K562 (cell line): ENCODE measurements around the gene NUFIP2. TPM values are rescaled to one million over a fixed set of nuclear protein-coding genes. Genes with fewer than 3 reads are reported as not detected.
A peak's percentile ranks its signal among the peaks of the same experiment; 100 is the strongest.

Source experiments
- AFF1 ChIP-seq, 2 experiments: fragments of 450-650 bp; IDR thresholded peaks; 2 replicates each; pipeline ENCODE4 v1.6.1; 2018; ENCODE audit warnings: mild to moderate bottlenecking in 2 of 2, low read depth in 1 of 2; ENCODE audit not compliant: partially characterized antibody in 2 of 2
- BCOR ChIP-seq: fragments of 450-650 bp; IDR thresholded peaks from 2 replicates; pipeline ENCODE4 v1.6.1; 2016
- BDP1 ChIP-seq: IDR thresholded peaks from 3 replicates; pipeline ENCODE4 v1.6.1; 2011; ENCODE audit not compliant: insufficient read length, insufficient read depth
- C11orf30 ChIP-seq: fragments of 450-650 bp; IDR thresholded peaks from 2 replicates; pipeline ENCODE4 v1.6.1; 2016; ENCODE audit warnings: low read depth, mild to moderate bottlenecking
- CEBPB ChIP-seq: fragments of 450-650 bp; IDR thresholded peaks from 2 replicates; pipeline ENCODE4 v1.6.1; 2016; ENCODE audit warnings: missing genetic modification characterization, missing compliant biosample characterization
- CHD2 ChIP-seq: IDR thresholded peaks from 2 replicates; pipeline ENCODE4 v1.6.1; 2011; ENCODE audit warnings: low read depth, low read length
- CREBBP ChIP-seq: IDR thresholded peaks from one replicate; pipeline ENCODE4 v1.6.1; 2012; ENCODE audit warnings: low read depth, mild to moderate bottlenecking, control low read depth, inconsistent platforms, low read length
- DMBX1 ChIP-seq: fragments of 250-450 bp; sonication (Bioruptor Pico); IDR thresholded peaks from 2 replicates; pipeline ENCODE4 v1.8.0; 2022; ENCODE audit warnings: inconsistent platforms, mild to moderate bottlenecking, moderate library complexity, borderline replicate concordance
- E2F1 ChIP-seq: sonication (generic); formaldehyde crosslinking; IDR thresholded peaks from 2 replicates; pipeline ENCODE4 v1.8.1; 2023; ENCODE audit warnings: mild to moderate bottlenecking, missing genetic modification reagents, moderate library complexity
- FOXP1 ChIP-seq: sonication (generic); formaldehyde crosslinking; IDR thresholded peaks from 2 replicates; pipeline ENCODE4 v1.8.0; 2022; ENCODE audit warnings: mild to moderate bottlenecking, missing genetic modification reagents
- HCFC1 ChIP-seq: IDR thresholded peaks from 2 replicates; pipeline ENCODE4 v1.6.1; 2012; ENCODE audit warnings: low read depth, low read length, improper control_type of control experiment
- MAFG ChIP-seq: fragments of 450-650 bp; conservative IDR thresholded peaks from 2 replicates; pipeline ENCODE4 v1.6.1; 2016; ENCODE audit warnings: missing genetic modification characterization, missing compliant biosample characterization
- NR2F6 ChIP-seq: fragments of 450-650 bp; formaldehyde crosslinking; IDR thresholded peaks from 2 replicates; pipeline ENCODE4 v1.4.0; 2020; ENCODE audit warnings: mild to moderate bottlenecking
- POLR2H ChIP-seq: IDR thresholded peaks from 2 replicates; pipeline ENCODE4 v1.6.1; 2016; ENCODE audit warnings: missing genetic modification characterization, low read depth, mild to moderate bottlenecking, control low read depth, missing compliant biosample characterization, moderate library complexity
- SIX5 ChIP-seq, 2 experiments: IDR thresholded peaks; 2 replicates each; pipeline ENCODE4 v1.6.1; 2011; ENCODE audit warnings: low read length in 2 of 2, borderline replicate concordance in 1 of 2, low read depth in 1 of 2, mild to moderate bottlenecking in 1 of 2, moderate library complexity in 1 of 2; ENCODE audit not compliant: insufficient read depth in 1 of 2
- SMAD4 ChIP-seq: fragments of 250-450 bp; sonication (Bioruptor Pico); conservative IDR thresholded peaks from 2 replicates; pipeline ENCODE4 v1.8.0; 2021; ENCODE audit warnings: inconsistent platforms, mild to moderate bottlenecking, moderate library complexity
- TAF15 ChIP-seq: fragments of 200-400 bp; formaldehyde crosslinking; IDR thresholded peaks from 2 replicates; pipeline ENCODE4 v1.6.1; 2017; ENCODE audit warnings: mild to moderate bottlenecking, low read depth, low read length, moderate library complexity
- TSC22D4 ChIP-seq: fragments of 450-650 bp; IDR thresholded peaks from 2 replicates; pipeline ENCODE4 v1.6.1; 2016; ENCODE audit warnings: missing genetic modification characterization, missing biosample characterization, control low read depth
- ZNF165 ChIP-seq: fragments of 250-450 bp; sonication (Bioruptor Pico); IDR thresholded peaks from 2 replicates; pipeline ENCODE4 v1.4.0; 2020; ENCODE audit warnings: borderline replicate concordance
- ZNF224 ChIP-seq: sonication (generic); formaldehyde crosslinking; IDR thresholded peaks from 2 replicates; pipeline ENCODE4 v1.8.0; 2022; ENCODE audit warnings: mild to moderate bottlenecking, missing genetic modification reagents
- ZNF655 ChIP-seq: fragments of 250-450 bp; sonication (Bioruptor Pico); IDR thresholded peaks from 2 replicates; pipeline ENCODE4 v1.5.0; 2021
- ZNF668 ChIP-seq: fragments of 250-450 bp; sonication (Bioruptor Pico); IDR thresholded peaks from 2 replicates; pipeline ENCODE4 v1.8.0; 2022; ENCODE audit warnings: mild to moderate bottlenecking, inconsistent platforms
- polyA plus RNA-seq, 8 experiments: library from polyadenylated mRNA; depleted of rRNA in 4 of 8; stranded (reverse) in 5 of 8; unstranded in 3 of 8; fragments of >200 nt; fragmentation: Nextera tagmentation in 2 of 8; fragmentation: Illumina TruSeq in 1 of 8; extraction: Ambion mirVana in 2 of 8; extraction: Trizol in 1 of 8; gene quantifications; 2 replicates each; pipeline versions ENCODE4 v1.2.1 to v1.2.3, GENCODE V29; 2011 to 2014; ENCODE audit warnings: inconsistent platforms in 1 of 8, missing spikeins in 1 of 8
- total RNA-seq, 7 experiments: library from RNA; depleted of rRNA in 6 of 7; stranded (reverse); fragments of >200 nt in 6 of 7; fragmentation: Illumina TruSeq in 2 of 7; extraction: Trizol in 2 of 7; gene quantifications; 2 replicates each; pipeline versions ENCODE4 v1.2.1 to v1.2.3, GENCODE V29; 2011 to 2021; ENCODE audit warnings: low replicate concordance in 1 of 7

Gene NUFIP2
- total and polyA plus RNA-seq, 9 of the 15 experiments (the other 6 are each of a cell fraction or from before 2014, with no cell fraction given), result 4.9 to 40.7 (median 18.5) TPM

- peak; percentile 30 to 43 for TF ChIP-seq AFF1 (IDR thresholded peaks at IDR 0.05; ENCODE audit: low read depth in 1 of 2, partially characterized antibody in 2 of 2)
- TF ChIP-seq C11orf30, result peak; percentile 94
- TF ChIP-seq MAFG (tag), result peak; percentile 95
- TF ChIP-seq SIX5 (IDR thresholded peaks at IDR 0.05; ENCODE audit: borderline replicate concordance in 1 of 2, insufficient read depth in 1 of 2, low read depth in 1 of 2, low read length in 2 of 2), result no peak
- peak; percentile 96 for TF ChIP-seq CEBPB
- no peak for TF ChIP-seq FOXP1
- TF ChIP-seq ZNF224 (CRISPR knock-in tag), result no peak
- no peak for TF ChIP-seq BCOR
- no peak for TF ChIP-seq TSC22D4
- peak; percentile 48; the same call in 1 of the 2 replicates for TF ChIP-seq DMBX1 (CRISPR knock-in tag)
- no peak for TF ChIP-seq ZNF165 (CRISPR knock-in tag)
- no peak for TF ChIP-seq NR2F6 (CRISPR knock-in tag)
- no peak for TF ChIP-seq CHD2
- no peak for TF ChIP-seq TAF15
- TF ChIP-seq BDP1, result no peak
- no peak for TF ChIP-seq ZNF655
- TF ChIP-seq E2F1, result no peak
- peak; percentile 46; the same call in 1 of the 2 replicates for TF ChIP-seq SMAD4 (CRISPR knock-in tag)
- 0 out of 2 replicates have a peak, but pooled peaks have one; percentile 25 for TF ChIP-seq ZNF668 (CRISPR knock-in tag)
- no peak for TF ChIP-seq CREBBP
- no peak for TF ChIP-seq HCFC1
- no peak for TF ChIP-seq POLR2H (tag)
These were observed 56.3 kb downstream of the NUFIP2 start (continued) for GRCh38 chr17:29237476-29238132.
